Colon (tissue), 2 donors: Measurements from ENCODE around the gene KMT5B.

Experiments used
- FAIRE-seq: peaks from 2 replicates; lab custom pipeline; 2012; peaks lifted over from hg19 to GRCh38; lab: Jason Lieb, UNC
- donor health status: control.
- donor health status: control.

Gene KMT5B

GRCh38 chr11:68215524-68216170 lies 2.6 kb upstream of the KMT5B start:
- FAIRE-seq: no peak

GRCh38 chr11:68215087-68215445 lies 2.0 kb upstream of the KMT5B start:
- no peak for FAIRE-seq

- no peak for FAIRE-seq
These were observed 1.3 kb upstream of the KMT5B start for GRCh38 chr11:68214173-68215086.

GRCh38 chr11:68213555-68214172 lies 568 bp upstream of the KMT5B start:
- no peak for FAIRE-seq

GRCh38 chr11:68212421-68213134 lies 518 bp downstream of the KMT5B start:
- FAIRE-seq: no peak

GRCh38 chr11:68211546-68211945 lies 1.6 kb downstream of the KMT5B start:
- FAIRE-seq: no peak

- FAIRE-seq: no peak
These were observed 6.9 kb downstream of the KMT5B start for GRCh38 chr11:68206211-68206610.

GRCh38 chr11:68204402-68204801 lies 8.7 kb downstream of the KMT5B start:
- FAIRE-seq: no peak

- no peak for FAIRE-seq
These were observed 10.9 kb downstream of the KMT5B start for GRCh38 chr11:68202165-68202564.

GRCh38 chr11:68201492-68201891 lies 11.6 kb downstream of the KMT5B start:
- FAIRE-seq: no peak

GRCh38 chr11:68200639-68201038 lies 12.5 kb downstream of the KMT5B start:
- no peak for FAIRE-seq

- no peak for FAIRE-seq
These were observed 13.7 kb downstream of the KMT5B start for GRCh38 chr11:68199295-68199987.

GRCh38 chr11:68196219-68196618 lies 16.9 kb downstream of the KMT5B start:
- no peak for FAIRE-seq

- FAIRE-seq: no peak
These were observed 18.3 kb downstream of the KMT5B start for GRCh38 chr11:68194675-68195294.

- no peak for FAIRE-seq
These were observed 20.1 kb downstream of the KMT5B start for GRCh38 chr11:68193018-68193417.

GRCh38 chr11:68191661-68192579 lies 21.2 kb downstream of the KMT5B start:
- FAIRE-seq: no peak

- FAIRE-seq: no peak
These were observed 23.2 kb downstream of the KMT5B start for GRCh38 chr11:68189888-68190287.

- no peak for FAIRE-seq
These were observed 24.0 kb downstream of the KMT5B start for GRCh38 chr11:68189082-68189481.

- no peak for FAIRE-seq
These were observed 27.0 kb downstream of the KMT5B start for GRCh38 chr11:68186061-68186460.

GRCh38 chr11:68181719-68182451 lies 31.2 kb downstream of the KMT5B start:
- no peak for FAIRE-seq
